HG02884 (cell line): ENCODE data around the gene MEPCE.
"Not testable (repeated sequence)": the region's sequence is repeated elsewhere in the genome, so short reads cannot be mapped to it uniquely, and the experiment has no call there.

Experiments used
- ATAC-seq: cut with Tn5 transposase; IDR thresholded peaks from one replicate; pipeline ENCODE4 v1.9.1; 2021; ENCODE audit warnings: mild to moderate bottlenecking, moderate library complexity; ENCODE audit not compliant: unreplicated experiment

Gene MEPCE

DNA sequence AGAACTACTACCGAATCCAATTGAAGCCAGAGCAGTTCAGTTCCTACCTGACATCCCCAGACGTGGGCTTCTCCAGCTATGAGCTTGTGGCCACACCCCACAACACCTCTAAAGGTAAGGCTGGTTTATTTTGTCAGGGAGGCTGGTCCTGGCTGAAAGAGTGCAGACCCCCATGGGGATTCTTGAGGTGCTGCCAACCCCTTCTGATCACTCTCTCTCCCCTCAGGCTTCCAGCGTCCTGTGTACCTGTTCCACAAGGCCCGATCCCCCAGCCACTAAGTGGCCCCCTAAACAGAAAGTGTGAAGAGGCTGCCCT is 3.6 kb downstream of the MEPCE start:
- ATAC-seq = no peak

DNA sequence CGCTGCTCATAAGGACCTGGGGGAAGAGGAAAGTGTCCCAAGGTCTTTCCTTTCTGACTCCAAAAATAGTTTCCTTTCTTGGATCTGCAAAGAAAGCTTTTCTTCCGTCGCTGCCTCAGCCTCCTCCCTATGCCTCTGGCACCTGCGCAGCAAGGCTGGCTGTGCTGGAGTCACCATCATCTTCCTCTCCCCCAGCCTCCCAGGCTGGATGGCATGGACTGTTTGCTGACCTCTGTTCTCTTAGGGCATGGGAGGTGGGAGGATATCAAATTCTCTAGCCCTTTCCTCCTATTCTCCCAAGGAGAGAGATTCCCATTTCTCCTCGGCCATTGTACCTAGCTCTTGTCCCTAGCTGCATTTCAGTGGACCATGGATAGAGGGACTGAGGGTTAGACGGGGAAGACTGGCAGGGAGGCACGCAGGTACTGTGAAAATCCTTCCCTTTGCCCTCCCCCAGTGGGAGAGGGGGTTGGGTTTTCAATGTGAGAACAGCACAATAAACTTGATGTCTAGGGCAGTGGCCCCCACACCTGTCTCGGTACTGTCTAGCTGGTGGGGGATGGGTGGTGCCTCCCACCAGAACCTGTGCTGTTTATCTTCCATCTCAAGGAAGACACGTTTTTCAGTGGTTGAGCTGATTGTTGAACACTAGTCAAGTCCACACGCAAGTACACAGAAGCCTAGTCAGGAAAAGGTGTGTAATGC is 4.1 kb downstream of the MEPCE start:
- ATAC-seq = no peak

DNA sequence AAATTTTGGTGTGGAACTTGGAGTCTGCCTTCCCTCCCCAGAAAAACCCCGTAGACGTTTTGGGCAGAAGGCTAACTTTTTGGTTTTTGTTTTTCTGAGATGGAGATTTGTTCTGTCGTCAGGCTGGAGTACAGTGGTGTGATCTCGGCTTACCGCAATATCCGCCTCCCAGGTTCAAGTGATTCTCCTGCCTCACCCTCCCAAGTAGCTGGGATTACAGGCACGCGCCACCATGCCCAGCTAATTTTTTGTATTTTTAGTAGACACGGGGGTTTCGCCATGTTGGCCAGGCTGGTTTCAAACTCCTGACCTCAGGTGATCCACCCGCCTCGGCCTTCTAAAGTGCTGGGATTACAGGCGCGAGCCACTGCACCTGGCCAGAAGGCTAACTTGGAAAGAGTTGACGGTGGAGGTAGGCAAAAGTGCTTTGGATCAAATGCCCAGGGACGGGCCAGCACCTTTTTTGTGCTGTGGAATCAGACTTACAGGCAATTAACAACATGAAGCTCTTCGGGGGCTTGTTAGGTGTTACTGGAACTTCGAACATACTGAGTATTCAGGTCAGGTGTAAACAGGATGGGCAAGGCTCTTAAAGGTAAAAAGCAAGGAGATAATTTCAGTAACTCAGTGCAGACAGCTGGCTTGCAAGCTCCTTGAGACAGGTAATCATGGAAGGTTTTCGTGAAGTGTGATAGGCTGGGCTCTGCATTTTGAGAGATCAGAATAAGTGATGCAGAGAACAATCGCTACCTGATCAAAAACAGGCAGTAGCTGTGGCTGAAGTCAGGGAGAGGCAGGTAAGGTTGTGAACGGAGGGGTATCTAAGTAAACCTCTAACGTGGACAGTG is 4.9 kb downstream of the MEPCE start:
- ATAC-seq = no peak

DNA sequence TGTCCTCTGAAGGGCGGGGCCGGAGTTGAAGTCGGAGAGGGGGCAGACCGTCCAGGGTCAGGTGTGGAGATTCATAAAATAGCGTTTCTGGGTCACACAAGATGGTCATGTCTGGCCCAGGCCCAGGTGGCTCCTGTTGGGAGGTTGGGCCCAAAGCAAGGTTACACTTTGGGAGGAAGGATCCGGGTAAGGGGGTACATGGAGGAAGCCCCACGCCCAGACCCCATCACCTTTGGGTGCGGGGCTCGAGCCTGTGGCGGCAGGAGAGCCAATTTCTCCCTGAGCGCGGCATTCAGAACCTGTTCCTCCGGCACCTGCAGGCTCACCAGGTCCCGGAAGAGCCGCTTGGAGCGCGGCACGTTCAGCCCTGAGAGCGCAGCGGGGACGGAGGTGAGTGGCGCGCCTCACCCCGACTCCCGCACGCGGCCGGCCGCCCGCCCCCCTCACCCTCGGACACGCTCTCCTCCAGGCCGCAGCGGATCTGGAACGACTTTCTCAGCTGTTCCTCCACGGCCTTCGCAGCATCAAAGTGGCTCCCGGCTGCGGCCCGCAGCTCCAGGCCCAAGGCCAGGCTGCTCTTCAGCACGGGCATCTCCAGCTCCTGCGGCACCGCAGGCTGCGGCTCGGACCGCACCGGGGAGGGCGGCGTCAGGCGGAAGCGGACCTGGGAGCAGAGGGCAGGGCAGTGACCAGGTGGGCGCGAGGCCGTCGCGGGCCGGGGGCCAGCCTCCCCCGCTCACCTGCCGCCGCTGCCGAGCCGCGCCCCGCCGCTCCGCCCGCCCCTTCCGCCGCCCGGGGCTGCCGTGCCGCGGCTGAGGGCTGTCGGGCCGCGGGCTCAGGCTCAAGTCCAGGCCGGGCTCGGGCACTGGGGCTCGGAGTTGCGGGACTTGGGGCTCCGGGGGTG is 6.0 kb downstream of the MEPCE start:
- ATAC-seq = peak; percentile 23

DNA sequence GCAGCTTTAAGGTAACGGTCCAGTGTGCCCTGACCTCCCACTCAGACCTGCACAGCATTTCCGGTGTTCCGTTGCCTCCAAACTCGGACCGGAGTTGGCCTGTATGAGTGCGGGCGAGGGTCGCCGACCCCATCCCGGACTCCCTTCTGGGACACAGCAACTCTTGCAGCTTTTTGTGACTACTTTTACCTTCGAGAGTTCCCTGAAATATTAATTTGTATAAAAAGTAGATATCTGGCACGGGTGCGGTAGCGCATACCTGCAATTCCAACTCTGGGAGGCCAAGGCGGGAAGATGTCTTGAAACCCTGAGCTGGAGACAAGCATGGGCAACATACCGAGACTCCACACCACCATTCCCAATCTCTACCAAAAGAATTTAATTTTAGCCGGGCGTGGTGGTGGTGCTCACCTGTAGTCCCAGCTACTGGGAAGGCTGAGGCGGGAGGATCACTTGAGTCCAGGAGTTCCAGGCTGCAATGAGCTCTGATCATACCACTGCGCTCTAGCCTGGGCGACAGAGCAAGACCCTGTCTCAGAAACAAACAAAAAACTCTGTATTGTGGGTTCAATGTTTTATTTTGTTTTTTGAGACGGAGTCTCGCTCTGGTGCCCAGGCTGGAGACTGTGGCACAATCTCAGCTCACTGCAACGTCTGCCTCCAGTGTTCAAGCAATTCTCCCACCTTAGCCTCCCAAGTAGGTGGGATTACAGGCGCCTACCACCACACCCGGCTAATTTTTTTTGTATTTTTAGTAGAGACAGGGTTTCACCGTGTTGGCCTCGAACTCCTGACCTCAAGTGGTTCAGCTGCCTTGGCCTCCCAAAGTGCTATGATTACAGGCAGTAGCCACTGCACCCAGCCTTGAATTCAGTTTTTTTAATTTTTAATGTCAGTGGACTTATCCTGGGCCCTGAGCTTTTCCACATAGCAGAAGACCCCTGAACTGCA is 7.8 kb downstream of the MEPCE start:
- no peak for ATAC-seq

DNA sequence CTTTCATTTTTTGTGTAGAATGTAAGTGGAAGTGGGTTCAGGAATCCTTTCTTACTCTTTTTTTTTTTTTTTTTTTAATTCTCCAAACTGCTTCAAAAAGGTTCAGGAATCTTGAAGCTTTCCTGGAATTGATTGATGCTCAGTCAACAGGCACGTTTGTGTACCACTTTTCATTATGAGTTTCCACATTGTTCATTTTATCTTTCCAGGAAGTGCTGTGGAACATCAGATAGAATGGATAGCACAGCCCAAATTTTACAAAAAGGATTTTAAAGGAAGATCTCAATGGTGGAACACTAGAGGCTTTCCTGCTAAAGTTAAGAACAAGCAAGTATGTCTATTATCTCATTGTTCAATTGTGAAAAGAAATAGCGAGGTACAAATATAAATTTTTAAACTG is 8.5 kb downstream of the MEPCE start:
- ATAC-seq = no peak

DNA sequence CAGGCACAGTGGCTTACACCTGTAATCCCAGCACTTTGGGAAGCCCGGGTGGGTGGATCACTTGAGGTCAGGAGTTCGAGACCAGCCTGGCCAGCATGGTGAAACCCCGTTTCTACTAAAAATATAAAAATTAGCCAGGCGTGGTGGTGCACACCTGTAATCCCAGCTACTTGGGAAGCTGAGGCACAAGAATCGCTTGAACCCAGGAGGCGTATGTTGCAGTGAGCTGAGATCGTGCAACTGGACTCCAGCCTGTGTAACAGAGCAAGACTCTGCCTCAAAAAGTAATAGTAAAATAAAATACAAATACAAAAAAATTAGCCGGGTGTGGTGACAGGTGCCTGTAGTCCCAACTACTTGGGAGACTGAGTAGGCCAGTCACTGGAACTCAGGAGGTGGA is 9.1 kb downstream of the MEPCE start:
- ATAC-seq = not testable (repeated sequence)

DNA sequence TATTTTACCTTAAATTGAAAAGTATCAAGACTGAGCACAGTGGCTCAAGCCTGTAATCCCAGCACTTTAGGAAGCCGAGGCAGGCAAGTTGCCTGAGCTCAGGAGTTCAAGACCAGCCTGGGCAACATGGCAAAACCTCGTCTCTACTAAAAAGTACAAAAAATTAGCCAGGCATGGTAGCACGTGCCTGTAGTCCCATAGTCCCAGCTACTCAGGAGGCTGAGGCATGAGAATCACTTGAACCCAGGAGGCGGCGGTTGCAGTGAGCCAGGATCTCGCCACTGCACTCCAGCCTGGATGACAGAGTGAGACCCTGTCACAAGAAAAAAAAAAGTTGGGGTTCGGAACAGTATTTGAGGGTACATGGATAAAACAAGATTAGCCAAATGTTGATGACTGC is 9.6 kb downstream of the MEPCE start:
- not testable (repeated sequence) for ATAC-seq

DNA sequence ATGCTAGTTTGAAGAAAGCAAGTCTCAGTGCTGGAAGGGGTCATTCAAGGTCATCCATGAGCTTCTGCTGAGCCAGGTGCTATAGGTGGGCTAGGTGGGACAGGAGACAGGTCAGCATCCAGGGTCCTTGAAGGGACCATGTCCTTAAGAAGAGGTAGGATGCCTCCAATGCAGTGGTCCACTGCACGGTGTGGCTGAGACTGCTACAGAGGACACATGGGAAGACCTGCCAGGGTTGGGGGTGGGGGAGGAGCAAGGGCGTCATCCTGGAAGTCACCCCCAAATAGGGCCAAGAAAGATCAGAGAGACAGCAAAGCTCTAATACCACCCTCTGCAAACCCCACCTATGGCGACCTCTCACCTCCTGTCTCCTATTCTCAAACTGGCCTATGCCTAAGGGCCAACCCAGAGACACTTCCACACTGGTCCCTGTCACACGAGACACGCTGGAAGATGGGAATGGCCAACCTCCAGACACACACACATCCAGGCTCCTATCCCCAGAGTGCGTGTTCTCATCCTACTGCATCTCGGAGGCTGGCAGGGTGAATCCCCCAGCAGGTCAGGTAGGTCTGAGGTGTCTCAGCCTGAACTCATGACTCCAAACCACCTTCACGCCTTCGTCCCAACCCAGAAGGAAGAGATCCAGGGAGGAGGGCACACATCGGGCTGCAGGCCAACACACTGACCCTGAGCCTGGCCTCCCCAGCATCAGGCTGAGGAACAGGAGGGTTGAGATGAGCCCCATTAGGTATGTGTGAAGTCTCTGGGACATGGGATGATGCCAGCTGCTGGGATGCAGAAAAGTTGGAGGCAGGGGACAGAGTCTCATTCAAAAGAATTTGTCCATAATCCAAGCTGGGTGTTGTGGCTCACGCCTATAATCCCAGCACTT is 12.3 kb downstream of the MEPCE start:
- no peak for ATAC-seq

DNA sequence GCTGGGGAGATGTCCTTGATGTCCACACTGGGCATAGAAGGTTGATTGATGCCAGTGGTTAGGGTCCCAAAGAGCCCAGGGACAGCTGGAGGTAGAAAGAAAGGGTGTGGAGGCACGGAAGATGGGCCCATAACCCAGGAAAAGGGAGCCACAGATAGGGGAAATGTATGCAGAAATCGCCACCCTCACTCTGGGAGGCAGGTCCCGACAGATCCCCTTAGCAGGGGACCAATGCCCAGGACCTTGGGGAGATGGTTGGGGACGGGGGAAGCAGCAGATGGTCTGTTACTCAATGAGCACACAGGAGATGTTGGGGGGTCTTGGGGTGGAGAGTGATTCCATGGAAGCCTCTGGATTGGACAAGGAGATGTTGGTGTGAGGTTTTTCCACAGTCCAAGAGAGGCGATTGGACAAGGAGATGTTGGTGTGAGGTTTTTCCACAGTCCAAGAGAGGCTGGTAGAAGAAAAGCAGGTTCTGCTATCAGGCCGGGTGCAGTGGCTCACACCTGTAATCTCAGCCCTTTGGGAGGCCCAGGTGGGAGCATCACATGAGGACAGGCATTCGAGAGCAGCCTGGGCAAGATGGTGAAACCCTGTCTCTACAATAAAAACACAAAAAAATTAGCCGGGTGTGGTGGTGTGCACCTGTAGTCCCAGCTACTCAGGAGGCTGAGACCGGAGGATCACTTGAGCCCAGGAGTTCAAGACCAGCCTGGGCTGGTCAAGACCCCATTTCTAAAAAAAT is 13.6 kb downstream of the MEPCE start:
- no peak for ATAC-seq

DNA sequence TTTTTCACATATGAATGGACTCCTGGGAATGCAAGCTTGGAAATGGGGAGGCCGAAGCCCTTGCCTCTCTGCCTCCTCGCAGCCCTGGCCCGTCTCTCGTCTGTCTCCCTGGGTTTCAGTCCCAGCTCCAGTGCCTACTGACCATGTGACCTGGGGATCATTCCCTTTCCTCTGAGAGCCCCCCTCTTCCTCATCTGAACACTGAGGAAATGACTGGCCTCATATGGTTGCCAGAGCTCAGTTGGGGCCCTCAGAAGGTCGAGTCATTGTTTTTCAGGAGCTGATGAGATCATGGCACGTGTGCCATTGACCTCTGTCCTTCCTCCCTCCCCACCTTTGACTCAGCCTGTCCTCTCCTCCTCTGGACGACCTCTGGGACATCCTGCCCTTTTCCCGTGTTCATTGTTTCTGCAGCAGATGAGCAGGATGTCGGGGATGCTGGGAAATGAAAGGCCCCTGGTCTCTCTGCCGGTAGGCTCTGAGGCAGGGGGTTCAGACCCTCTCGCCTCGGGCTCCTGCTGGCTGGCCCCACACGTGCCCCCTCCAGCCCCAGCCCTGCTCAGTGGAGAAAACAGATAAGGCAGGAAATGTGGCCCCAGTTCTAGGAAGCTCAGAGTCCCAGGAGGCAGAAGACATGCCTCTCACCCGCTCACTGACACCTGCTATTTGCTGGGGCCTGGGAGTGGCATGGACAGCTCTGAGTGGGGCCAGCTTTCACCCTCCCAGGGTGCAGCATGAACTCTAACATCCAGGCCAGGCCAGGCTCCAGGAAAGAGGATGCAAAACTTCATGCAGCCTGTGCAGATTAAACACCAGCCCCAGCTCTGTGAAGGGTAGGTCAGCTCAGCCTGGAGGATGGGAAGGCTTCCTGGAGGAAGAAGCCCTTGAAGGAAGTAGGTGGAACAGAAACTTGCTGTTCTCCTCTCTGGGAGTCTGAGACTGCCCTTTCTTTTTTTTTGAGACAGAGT is 15.0 kb downstream of the MEPCE start:
- no peak for ATAC-seq

DNA sequence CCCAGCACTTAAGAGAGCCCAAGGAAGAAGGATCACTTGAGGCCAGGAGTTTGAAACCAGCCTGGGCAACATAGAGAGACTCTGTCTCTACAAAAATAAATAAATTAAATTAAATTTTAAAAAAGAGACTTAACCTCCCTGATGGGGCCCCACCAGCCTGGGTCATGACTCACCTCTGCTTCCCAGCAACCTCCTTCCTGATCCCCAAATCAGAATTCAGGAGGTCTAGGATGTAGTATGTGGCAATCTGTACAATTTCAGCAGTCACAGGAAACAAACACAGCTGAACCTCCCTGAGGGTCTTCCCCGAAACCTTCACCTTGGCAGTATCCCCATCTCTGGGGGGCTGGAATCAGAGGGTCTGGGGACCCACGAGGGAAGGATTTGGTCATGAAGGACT is 16.4 kb downstream of the MEPCE start:
- ATAC-seq = no peak

DNA sequence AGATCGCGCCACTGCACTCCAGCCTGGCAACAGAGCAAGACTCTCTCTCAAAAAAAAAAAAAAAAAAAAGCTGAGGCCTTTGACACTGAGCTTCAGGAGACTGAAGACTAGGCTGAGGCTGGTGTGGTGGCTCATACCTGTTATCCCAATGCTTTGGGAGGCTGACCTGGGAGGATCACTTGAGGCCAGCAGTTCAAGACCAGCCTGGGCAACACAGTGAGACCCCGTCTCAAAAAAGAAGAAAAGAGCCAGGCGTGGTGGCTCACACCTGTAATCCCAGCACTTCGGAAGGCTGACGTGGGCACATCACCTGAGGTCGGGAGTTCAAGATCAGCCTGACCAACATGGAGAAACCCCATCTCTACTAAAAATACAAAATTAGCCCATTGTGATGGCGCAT is 17.7 kb downstream of the MEPCE start:
- ATAC-seq = not testable (repeated sequence)

DNA sequence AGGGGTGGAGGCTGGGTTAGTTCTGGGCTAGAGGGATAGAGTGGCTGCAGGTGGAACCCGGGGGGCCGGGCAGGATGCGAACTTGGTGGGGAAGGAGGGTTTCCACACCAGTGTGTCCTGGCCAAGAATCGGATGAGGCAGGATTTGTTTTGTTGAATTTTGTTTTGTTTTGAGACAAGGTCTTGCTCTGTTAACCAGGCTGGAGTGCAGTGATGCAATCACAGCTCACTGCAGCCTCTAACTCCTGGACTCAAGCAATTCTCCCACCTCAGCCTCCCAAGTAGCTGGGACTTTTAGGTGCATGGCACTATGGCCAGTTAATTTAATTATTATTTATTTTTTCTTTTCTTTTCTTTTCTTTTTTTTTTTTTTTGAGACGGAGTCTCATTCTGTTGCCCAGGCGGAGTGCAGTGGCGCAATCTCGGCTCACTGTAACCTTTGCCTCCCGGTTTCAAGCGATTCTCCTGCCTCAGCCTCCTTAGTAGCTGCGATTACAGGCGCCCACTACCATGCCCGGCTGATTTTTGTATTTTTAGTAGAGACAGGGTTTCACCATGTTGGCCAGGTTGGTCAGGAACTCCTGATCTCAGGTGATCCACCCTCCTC is 19.7 kb downstream of the MEPCE start:
- no peak for ATAC-seq

DNA sequence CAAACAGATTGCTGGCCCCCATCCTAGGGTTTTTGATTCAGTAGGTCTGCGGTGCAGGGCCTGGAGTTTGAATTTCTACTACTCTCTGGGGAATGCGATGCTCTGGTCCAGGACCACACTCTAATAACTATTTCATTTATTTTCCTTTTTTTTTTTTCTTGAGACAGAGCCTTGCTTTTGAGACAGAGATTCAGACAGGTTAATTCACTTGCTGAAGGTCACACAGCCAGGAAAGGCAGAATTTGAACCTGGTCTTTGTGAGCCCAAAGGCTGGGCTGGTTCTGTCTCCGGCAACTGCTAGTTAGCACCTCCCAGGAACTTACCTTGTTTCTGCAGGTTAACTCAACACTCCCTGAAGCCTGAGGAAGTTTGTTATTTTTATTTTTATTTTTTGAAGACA is 22.9 kb downstream of the MEPCE start:
- ATAC-seq = no peak

DNA sequence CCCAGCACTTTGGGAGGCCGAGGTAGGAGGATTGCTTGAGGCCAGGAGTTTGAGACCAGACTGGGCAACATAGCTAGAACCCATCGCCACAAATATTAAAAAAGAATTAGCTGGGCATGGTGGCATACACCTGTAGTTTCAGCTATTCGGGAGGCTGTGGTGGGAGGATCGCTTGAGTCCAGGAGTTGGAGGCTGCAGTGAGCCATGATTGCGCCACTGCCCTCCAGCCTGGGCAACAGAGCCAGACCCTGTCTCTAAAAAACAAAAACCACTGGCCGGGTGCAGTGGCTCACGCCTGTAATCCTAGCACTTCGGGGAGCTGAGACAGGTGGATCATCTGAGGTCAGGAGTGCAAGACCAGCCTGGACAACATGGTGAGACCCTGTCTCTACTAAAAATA is 24.2 kb downstream of the MEPCE start:
- ATAC-seq = not testable (repeated sequence)

DNA sequence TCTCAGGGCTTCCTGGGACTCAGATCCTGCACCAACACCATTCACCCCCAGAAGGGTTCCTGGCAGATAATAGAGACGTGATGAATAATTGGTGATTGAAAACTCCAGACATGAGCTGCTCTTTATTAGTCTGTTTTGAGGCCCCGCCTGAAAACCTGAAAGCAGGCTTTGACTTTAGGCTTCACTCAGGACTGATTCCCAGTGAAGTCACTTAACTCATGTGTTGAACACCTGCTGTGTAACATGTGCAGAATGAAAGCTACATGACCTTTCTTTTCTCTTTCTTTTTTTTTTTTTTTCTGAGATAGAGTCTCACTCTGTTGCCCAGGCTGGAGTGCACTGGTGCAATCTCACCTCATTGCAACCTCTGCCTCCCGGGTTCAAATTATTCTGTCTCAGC is 25.6 kb downstream of the MEPCE start:
- no peak for ATAC-seq
